H9 (cell line): ENCODE measurements around the gene COL8A1. TPM values are rescaled to one million over a fixed set of nuclear protein-coding genes. Genes with fewer than 3 reads are reported as not detected.

Experiments used
- DNase-seq: peaks from one replicate; pipeline ENCODE4 v3.0.0-alpha.2; 2017
- H2AFZ ChIP-seq: one replicate; pipeline ENCODE4 v1.6.1; 2013; ENCODE audit warnings: mild to moderate bottlenecking, low read length, control low read depth, moderate library complexity
- H2AK5ac ChIP-seq: 2 replicates; pipeline ENCODE4 v1.6.1; 2013; ENCODE audit warnings: low read length, control low read depth, mixed read lengths; ENCODE audit not compliant: insufficient read length
- H2BK120ac ChIP-seq: one replicate; pipeline ENCODE4 v1.6.1; 2013; ENCODE audit warnings: low read depth, mild to moderate bottlenecking, low read length, control low read depth, inconsistent platforms; ENCODE audit not compliant: poor library complexity, severe bottlenecking
- H2BK12ac ChIP-seq: 2 replicates; pipeline ENCODE4 v1.6.1; 2013; ENCODE audit warnings: low read length, control low read depth, mixed read lengths, low read depth; ENCODE audit not compliant: insufficient read length
- H2BK15ac ChIP-seq: 2 replicates; pipeline ENCODE4 v1.6.1; 2013; ENCODE audit warnings: low read depth, low read length, control low read depth
- H2BK20ac ChIP-seq: one replicate; pipeline ENCODE4 v1.6.1; 2013; ENCODE audit warnings: low read depth, mild to moderate bottlenecking, low read length, control low read depth, inconsistent platforms; ENCODE audit not compliant: poor library complexity, severe bottlenecking
- H2BK5ac ChIP-seq: 2 replicates; pipeline ENCODE4 v1.6.1; 2013; ENCODE audit warnings: low read length, control low read depth, mixed read lengths; ENCODE audit not compliant: insufficient read length
- H3K14ac ChIP-seq: 2 replicates; pipeline ENCODE4 v1.6.1; 2013; ENCODE audit warnings: low read length, control low read depth; ENCODE audit not compliant: insufficient read depth
- H3K18ac ChIP-seq: 2 replicates; pipeline ENCODE4 v1.6.1; 2013; ENCODE audit warnings: low read depth, mild to moderate bottlenecking, mixed read lengths, low read length, control low read depth; ENCODE audit not compliant: insufficient read length
- H3K23ac ChIP-seq: 2 replicates; pipeline ENCODE4 v1.6.1; 2013; ENCODE audit warnings: low read length, control low read depth, mixed read lengths, low read depth; ENCODE audit not compliant: insufficient read length
- H3K23me2 ChIP-seq: 2 replicates; pipeline ENCODE4 v1.6.1; 2013; ENCODE audit warnings: low read depth, mild to moderate bottlenecking, mixed read lengths, low read length, control low read depth; ENCODE audit not compliant: insufficient read length, poor library complexity, severe bottlenecking
- H3K27ac ChIP-seq: 2 replicates; pipeline ENCODE4 v1.5.1; 2013; ENCODE audit warnings: low read length, control low read depth, mixed read lengths, low read depth; ENCODE audit not compliant: insufficient read length
- H3K27me3 ChIP-seq: 2 replicates; pipeline ENCODE4 v1.6.1; 2013; ENCODE audit warnings: low read length, control low read depth, inconsistent platforms; ENCODE audit not compliant: insufficient read depth
- H3K4ac ChIP-seq: 2 replicates; pipeline ENCODE4 v1.6.1; 2013; ENCODE audit warnings: low read depth, mild to moderate bottlenecking, control low read depth, inconsistent platforms, low read length, moderate library complexity
- H3K4me1 ChIP-seq: 2 replicates; pipeline ENCODE4 v1.6.1; 2013; ENCODE audit warnings: low read length, control low read depth, inconsistent platforms; ENCODE audit not compliant: insufficient read depth
- H3K4me2 ChIP-seq: 2 replicates; pipeline ENCODE4 v1.6.1; 2013; ENCODE audit warnings: low read length, control low read depth, mixed read lengths; ENCODE audit not compliant: insufficient read length, insufficient read depth
- H3K56ac ChIP-seq: 2 replicates; pipeline ENCODE4 v1.6.1; 2013; ENCODE audit warnings: low read depth, mild to moderate bottlenecking, mixed read lengths, low read length, control low read depth; ENCODE audit not compliant: insufficient read length
- H3K79me1 ChIP-seq: 2 replicates; pipeline ENCODE4 v1.6.1; 2013; ENCODE audit warnings: low read depth, mild to moderate bottlenecking, moderate library complexity, low read length, control low read depth, inconsistent platforms; ENCODE audit not compliant: insufficient read depth, poor library complexity, severe bottlenecking
- H3K79me2 ChIP-seq: 2 replicates; pipeline ENCODE4 v1.6.1; 2013; ENCODE audit warnings: low read length, control low read depth, inconsistent platforms; ENCODE audit not compliant: insufficient read depth
- H3K9ac ChIP-seq: 2 replicates; pipeline ENCODE4 v1.6.1; 2013; ENCODE audit warnings: low read length, control low read depth, mixed read lengths; ENCODE audit not compliant: insufficient read length; ENCODE audit errors: extremely low read depth
- H3K9me3 ChIP-seq: one replicate; pipeline ENCODE4 v1.6.1; 2013; ENCODE audit warnings: low read depth, low read length, inconsistent platforms; ENCODE audit not compliant: control insufficient read depth
- H3T11ph ChIP-seq: one replicate; pipeline ENCODE4 v1.6.1; 2013; ENCODE audit warnings: mild to moderate bottlenecking, low read length, control low read depth, inconsistent platforms
- H4K20me1 ChIP-seq: one replicate; pipeline ENCODE4 v1.6.1; 2013; ENCODE audit not compliant: control insufficient read depth, insufficient read length, insufficient read depth
- H4K5ac ChIP-seq: 2 replicates; pipeline ENCODE4 v1.6.1; 2013; ENCODE audit warnings: low read depth, mild to moderate bottlenecking, mixed read lengths, low read length, control low read depth; ENCODE audit not compliant: insufficient read length
- H4K8ac ChIP-seq: replicated peaks from 2 replicates; pipeline ENCODE4 v1.6.1; 2013; ENCODE audit warnings: low read length, control low read depth, mixed read lengths, low read depth; ENCODE audit not compliant: insufficient read length
- H4K91ac ChIP-seq: 2 replicates; pipeline ENCODE4 v1.6.1; 2013; ENCODE audit warnings: low read depth, mild to moderate bottlenecking, moderate library complexity, mixed read lengths, low read length, control low read depth; ENCODE audit not compliant: insufficient read length
- H3K27ac Mint-ChIP-seq, 3 experiments: 2 replicates in 2 of 3; 3 replicates in 1 of 3; pipeline ENCODE4 v1.8.0; 2020 to 2021; ENCODE audit warnings: mixed read lengths in 3 of 3, mild to moderate bottlenecking in 1 of 3, moderate library complexity in 1 of 3
- H3K27me3 Mint-ChIP-seq: 2 replicates; pipeline ENCODE4 v1.8.0; 2021; ENCODE audit warnings: low read depth, mild to moderate bottlenecking, moderate library complexity, mixed read lengths
- H3K36me3 Mint-ChIP-seq, 3 experiments: 2 replicates in 2 of 3; 3 replicates in 1 of 3; pipeline ENCODE4 v1.8.0; 2020 to 2021; ENCODE audit warnings: low read depth in 3 of 3, mixed read lengths in 3 of 3; ENCODE audit not compliant: insufficient read depth in 1 of 3
- H3K4me1 Mint-ChIP-seq, 2 experiments: 2 replicates each; pipeline ENCODE4 v1.8.0; 2020; ENCODE audit warnings: mixed read lengths in 2 of 2
- H3K4me3 Mint-ChIP-seq, 2 experiments: 2 replicates in 1 of 2; 3 replicates in 1 of 2; pipeline ENCODE4 v1.8.0; 2020 to 2021; ENCODE audit warnings: mild to moderate bottlenecking in 2 of 2, mixed read lengths in 2 of 2, moderate library complexity in 1 of 2
- H3K9me3 Mint-ChIP-seq, 2 experiments: 2 replicates in 1 of 2; 3 replicates in 1 of 2; pipeline ENCODE4 v1.8.0; 2020; ENCODE audit warnings: mild to moderate bottlenecking in 2 of 2, mixed read lengths in 2 of 2, moderate library complexity in 1 of 2
- WGBS: extraction: QIAGEN DNeasy Blood & Tissue Kit; methylation state at CpG from one replicate; pipeline ENCODE4 v1.1.7; 2013; ENCODE audit warnings: missing lambda C conversion rate, low lambda C conversion rate, mixed read lengths; ENCODE audit not compliant: insufficient read length; ENCODE audit errors: extremely low coverage; 5-methylcytosine and 5-hydroxymethylcytosine counted together
- total RNA-seq: library from RNA; stranded (reverse); gene quantifications from 2 replicates; pipeline ENCODE4 v1.2.1, GENCODE V29; 2021
- TF ChIP-seq, protein P1 (sequence below): fragments of 200-600 bp; sonication (generic); conservative IDR thresholded peaks from 3 replicates; pipeline ENCODE4 v1.8.0; 2021; ENCODE audit warnings: antibody characterized with exemption, mild to moderate bottlenecking

Gene COL8A1
- total RNA-seq, 1 experiment from 2014 or later: 0.17 TPM

DNA sequence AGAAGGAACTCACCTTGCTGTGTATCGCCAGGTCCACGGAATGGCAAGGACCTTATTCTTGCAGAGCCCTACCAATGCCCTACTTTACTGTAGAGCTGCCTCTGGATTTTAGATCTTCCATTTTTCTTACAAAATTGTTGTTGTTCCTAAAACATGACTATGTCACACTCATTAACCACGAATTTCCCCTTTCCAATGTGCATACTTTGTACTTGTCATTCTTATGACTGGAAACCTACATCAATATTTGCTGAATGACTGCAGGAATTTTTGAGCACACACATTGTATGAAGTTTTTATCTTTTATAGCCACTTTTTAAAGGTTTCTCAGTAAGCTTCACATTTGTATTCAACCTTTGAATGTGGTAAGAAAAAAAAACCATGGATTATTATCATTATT, 143.4 kb downstream of the COL8A1 start:
- H3K9me3 Mint-ChIP-seq: no peaks in the 10 kb centered on the region
- no peak overlapping the region for H3K4me3 Mint-ChIP-seq

More for the DNA sequence above, 143.4 kb downstream of the COL8A1 start:
- no peaks in the 10 kb centered on the region; the same call in 1 of the 2 replicates for H3K27me3 Mint-ChIP-seq
- Histone ChIP-seq H2BK15ac (no peak overlapping the region), H2BK5ac (no peak overlapping the region), H4K91ac (no peak overlapping the region), H4K5ac (no peak overlapping the region), H3K27me3 (no peaks in the 10 kb centered on the region), H2AFZ (no peak overlapping the region), H3K56ac (no peak overlapping the region), H3T11ph (no peak overlapping the region), H4K8ac (no peak overlapping the region), H2BK12ac (no peak overlapping the region), H3K9me3 (no peaks in the 10 kb centered on the region), H2BK120ac (no peak overlapping the region), H2BK20ac (no peak overlapping the region), H2AK5ac (no peak overlapping the region), H3K14ac (no peak overlapping the region), H3K23ac (no peak overlapping the region), H3K4ac (no peak overlapping the region), H3K9ac (no peak overlapping the region), H3K18ac (no peak overlapping the region), H4K20me1 (no peaks in the 10 kb centered on the region), H3K4me1 (no peaks in the 10 kb centered on the region; the same call in 1 of the 2 replicates), H3K27ac (no peak overlapping the region), H3K23me2 (no peaks in the 10 kb centered on the region), H3K79me2 (no peaks in the 10 kb centered on the region), H3K4me2 (no peak overlapping the region), H3K79me1 (no peaks in the 10 kb centered on the region)
- no CpG with 5 or more reads among the region's 3 CpGs for WGBS
- no peak for DNase-seq
- TF ChIP-seq, protein P1, sequence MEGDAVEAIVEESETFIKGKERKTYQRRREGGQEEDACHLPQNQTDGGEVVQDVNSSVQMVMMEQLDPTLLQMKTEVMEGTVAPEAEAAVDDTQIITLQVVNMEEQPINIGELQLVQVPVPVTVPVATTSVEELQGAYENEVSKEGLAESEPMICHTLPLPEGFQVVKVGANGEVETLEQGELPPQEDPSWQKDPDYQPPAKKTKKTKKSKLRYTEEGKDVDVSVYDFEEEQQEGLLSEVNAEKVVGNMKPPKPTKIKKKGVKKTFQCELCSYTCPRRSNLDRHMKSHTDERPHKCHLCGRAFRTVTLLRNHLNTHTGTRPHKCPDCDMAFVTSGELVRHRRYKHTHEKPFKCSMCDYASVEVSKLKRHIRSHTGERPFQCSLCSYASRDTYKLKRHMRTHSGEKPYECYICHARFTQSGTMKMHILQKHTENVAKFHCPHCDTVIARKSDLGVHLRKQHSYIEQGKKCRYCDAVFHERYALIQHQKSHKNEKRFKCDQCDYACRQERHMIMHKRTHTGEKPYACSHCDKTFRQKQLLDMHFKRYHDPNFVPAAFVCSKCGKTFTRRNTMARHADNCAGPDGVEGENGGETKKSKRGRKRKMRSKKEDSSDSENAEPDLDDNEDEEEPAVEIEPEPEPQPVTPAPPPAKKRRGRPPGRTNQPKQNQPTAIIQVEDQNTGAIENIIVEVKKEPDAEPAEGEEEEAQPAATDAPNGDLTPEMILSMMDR: no peak
- H3K36me3 Mint-ChIP-seq: no peaks in the 10 kb centered on the region
- H3K4me1 Mint-ChIP-seq: peaks cover 9% of the 10 kb centered on the region in 2 experiments; a peak in 3 of 4 replicates
- H3K27ac Mint-ChIP-seq: no peak overlapping the region
